IMR-90 (cell line): ENCODE measurements around the gene KLRC3.

Experiments
- BHLHE40 ChIP-seq: fragments of 150-350 bp; IDR thresholded peaks from 2 replicates; pipeline ENCODE4 v1.6.1; 2016; ENCODE audit warnings: mild to moderate bottlenecking, low read depth, low read length
- CEBPB ChIP-seq: IDR thresholded peaks from 2 replicates; pipeline ENCODE4 v1.6.1; 2012; ENCODE audit warnings: low read depth, low read length, improper control_type of control experiment
- CTCF ChIP-seq: conservative IDR thresholded peaks from 2 replicates; pipeline ENCODE4 v1.5.1; 2012; ENCODE audit warnings: mild to moderate bottlenecking, low read depth, low read length, improper control_type of control experiment
- FOS ChIP-seq: fragments of 150-350 bp; IDR thresholded peaks from 2 replicates; pipeline ENCODE4 v1.6.1; 2016; ENCODE audit warnings: low read depth, low read length
- MAFK ChIP-seq: IDR thresholded peaks from 2 replicates; pipeline ENCODE4 v1.6.1; 2012; ENCODE audit warnings: low read depth, low read length, improper control_type of control experiment
- MXI1 ChIP-seq: IDR thresholded peaks from 2 replicates; pipeline ENCODE4 v1.6.1; 2012; ENCODE audit warnings: low read depth, mild to moderate bottlenecking, low read length, moderate library complexity, borderline replicate concordance
- POLR2A ChIP-seq: IDR thresholded peaks from 2 replicates; pipeline ENCODE4 v1.6.1; 2012; ENCODE audit warnings: mild to moderate bottlenecking, low read depth, low read length
- RCOR1 ChIP-seq: IDR thresholded peaks from 2 replicates; pipeline ENCODE4 v1.6.1; 2012; ENCODE audit warnings: mild to moderate bottlenecking, low read length, improper control_type of control experiment; ENCODE audit not compliant: insufficient replicate concordance
- SMC3 ChIP-seq: fragments of 150-350 bp; IDR thresholded peaks from 2 replicates; pipeline ENCODE4 v1.6.1; 2016; ENCODE audit warnings: low read depth, mild to moderate bottlenecking, antibody characterized with exemption, low read length, moderate library complexity
- USF2 ChIP-seq: fragments of 150-350 bp; IDR thresholded peaks from 2 replicates; pipeline ENCODE4 v1.6.1; 2017; ENCODE audit warnings: mild to moderate bottlenecking, antibody characterized with exemption, low read length, low read depth

DNA sequence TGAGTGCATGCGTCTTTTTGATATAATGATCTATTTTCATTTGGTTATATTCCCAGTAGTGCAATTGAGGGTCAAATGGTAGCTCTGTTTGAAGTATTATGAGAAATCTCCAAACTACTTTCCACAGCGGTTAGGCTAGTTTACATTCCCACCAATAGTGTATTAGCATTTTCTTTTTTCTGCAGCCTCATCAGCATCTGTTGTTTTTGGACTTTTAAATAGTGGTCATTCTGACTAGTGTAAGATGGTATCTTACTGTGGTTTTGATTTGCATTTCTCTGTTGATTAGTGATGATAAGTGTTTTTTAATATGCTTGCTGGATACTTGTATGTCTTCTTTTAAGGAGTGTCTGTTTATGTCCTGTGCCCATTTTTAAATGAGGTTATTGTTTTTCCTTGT is 36.5 kb upstream of the KLRC3 start:
- TF ChIP-seq CTCF (no peak), POLR2A (no peak), USF2 (no peak), MXI1 (no peak), SMC3 (no peak), CEBPB (no peak), RCOR1 (no peak), FOS (no peak), BHLHE40 (no peak), MAFK (no peak)
